IMR-90 (cell line): Measurements from ENCODE around the gene SMCO3. TPM values are rescaled to one million over a fixed set of nuclear protein-coding genes. Genes with fewer than 3 reads are reported as not detected.

Experiments
- ATAC-seq: fragments of 200-7000 bp; cut with Tn5 transposase; 2 replicates; pipeline ENCODE4 v1.9.1; 2020; ENCODE audit warnings: low read depth, mild to moderate bottlenecking, moderate library complexity
- BruUV-seq: library from RNA; stranded (reverse); fragments of 400-500 nt; replicated peaks from 2 replicates; lab custom pipeline; 2021; lab: Mats Ljungman, UMichigan
- CTCF ChIA-PET: fragments of 300-600 bp; formaldehyde crosslinking; extraction: SDS; loops from one replicate; lab custom pipeline; 2021; ENCODE audit warnings: antibody characterized with exemption; lab: Yijun Ruan, JAX
- POLR2A ChIA-PET: fragments of 300-600 bp; sonication (Branson Sonifier 250); formaldehyde crosslinking; loops from one replicate; lab custom pipeline; 2022; ENCODE audit warnings: antibody characterized with exemption; ENCODE audit not compliant: unreplicated experiment; lab: Charles Lee
- DNase-seq: peaks from one replicate; pipeline ENCODE4 v3.0.0; 2013
- H2AFZ ChIP-seq: replicated peaks from 2 replicates; pipeline ENCODE3; 2013; ENCODE audit warnings: low read length, mild to moderate bottlenecking; ENCODE audit not compliant: poor library complexity
- H2AK5ac ChIP-seq: 2 replicates; pipeline ENCODE4 v1.6.1; 2013; ENCODE audit warnings: low read depth, low read length, inconsistent platforms
- H2AK9ac ChIP-seq: replicated peaks from 2 replicates; pipeline ENCODE3; 2013; ENCODE audit warnings: mild to moderate bottlenecking, low read depth, low read length, moderate library complexity; ENCODE audit not compliant: poor library complexity
- H2BK120ac ChIP-seq: 2 replicates; pipeline ENCODE4 v1.6.1; 2013; ENCODE audit warnings: low read depth, low read length, inconsistent platforms
- H2BK15ac ChIP-seq: 3 replicates; pipeline ENCODE4 v1.6.1; 2013; ENCODE audit warnings: low read depth, low read length, inconsistent platforms
- H2BK20ac ChIP-seq: 2 replicates; pipeline ENCODE4 v1.6.1; 2013; ENCODE audit warnings: low read depth, mild to moderate bottlenecking, inconsistent platforms, low read length, moderate library complexity
- H2BK5ac ChIP-seq: 2 replicates; pipeline ENCODE4 v1.6.1; 2013; ENCODE audit warnings: mild to moderate bottlenecking, low read depth, low read length, inconsistent platforms; ENCODE audit not compliant: poor library complexity, severe bottlenecking
- H3K14ac ChIP-seq: replicated peaks from 2 replicates; pipeline ENCODE4 v1.6.1; 2013; ENCODE audit warnings: low read depth, low read length, inconsistent platforms
- H3K18ac ChIP-seq: 2 replicates; pipeline ENCODE4 v1.6.1; 2013; ENCODE audit warnings: low read depth, low read length, control low read depth
- H3K23ac ChIP-seq: 2 replicates; pipeline ENCODE4 v1.6.1; 2013; ENCODE audit warnings: low read depth, low read length, inconsistent platforms
- H3K27ac ChIP-seq: 2 replicates; pipeline ENCODE4 v1.5.1; 2013; ENCODE audit warnings: mild to moderate bottlenecking, control low read depth, low read length; ENCODE audit not compliant: insufficient read depth
- H3K27me3 ChIP-seq: 2 replicates; pipeline ENCODE4 v1.6.1; 2013; ENCODE audit warnings: low read length; ENCODE audit not compliant: control insufficient read depth, insufficient read depth
- H3K36me3 ChIP-seq: 2 replicates; pipeline ENCODE4 v1.6.1; 2013; ENCODE audit warnings: low read length, mixed read lengths; ENCODE audit not compliant: control insufficient read depth, insufficient read depth
- H3K4ac ChIP-seq: 2 replicates; pipeline ENCODE4 v1.6.1; 2013; ENCODE audit warnings: low read depth, low read length, inconsistent platforms
- H3K4me1 ChIP-seq: 2 replicates; pipeline ENCODE4 v1.6.1; 2013; ENCODE audit warnings: low read length, mixed read lengths; ENCODE audit not compliant: control insufficient read depth, insufficient read depth
- H3K4me2 ChIP-seq: 2 replicates; pipeline ENCODE4 v1.6.1; 2013; ENCODE audit warnings: low read depth, mild to moderate bottlenecking, control low read depth, low read length, moderate library complexity
- H3K4me3 ChIP-seq: 2 replicates; pipeline ENCODE4 v1.5.1; 2013; ENCODE audit warnings: low read depth, mild to moderate bottlenecking, control low read depth, low read length, moderate library complexity; ENCODE audit not compliant: insufficient read depth
- H3K56ac ChIP-seq: 2 replicates; pipeline ENCODE4 v1.6.1; 2013; ENCODE audit warnings: low read length, inconsistent platforms; ENCODE audit not compliant: insufficient read depth; ENCODE audit errors: extremely low read depth
- H3K79me1 ChIP-seq, 2 experiments: 2 replicates each; pipeline ENCODE4 v1.6.1; 2013; ENCODE audit warnings: low read length in 2 of 2, inconsistent platforms in 1 of 2, low read depth in 1 of 2
- H3K9ac ChIP-seq: 2 replicates; pipeline ENCODE4 v1.6.1; 2013; ENCODE audit warnings: low read depth, low read length, control low read depth
- H3K9me1 ChIP-seq: 2 replicates; pipeline ENCODE4 v1.6.1; 2013; ENCODE audit warnings: low read length, inconsistent platforms; ENCODE audit not compliant: insufficient read depth
- H3K9me3 ChIP-seq: 2 replicates; pipeline ENCODE4 v1.6.1; 2013; ENCODE audit warnings: low read length; ENCODE audit not compliant: control insufficient read depth, insufficient read depth
- H4K20me1 ChIP-seq: 2 replicates; pipeline ENCODE4 v1.6.1; 2013; ENCODE audit warnings: low read length, inconsistent platforms; ENCODE audit not compliant: insufficient read depth
- H4K5ac ChIP-seq: 2 replicates; pipeline ENCODE4 v1.6.1; 2013; ENCODE audit warnings: mild to moderate bottlenecking, low read depth, low read length, control low read depth
- H4K8ac ChIP-seq, 2 experiments: 2 replicates each; pipeline ENCODE4 v1.6.1; 2013; ENCODE audit warnings: low read depth in 2 of 2, low read length in 2 of 2, control low read depth in 1 of 2, inconsistent platforms in 1 of 2
- H4K91ac ChIP-seq: 2 replicates; pipeline ENCODE4 v1.6.1; 2013; ENCODE audit warnings: low read depth, low read length, inconsistent platforms; ENCODE audit not compliant: insufficient read depth
- BHLHE40 ChIP-seq: fragments of 150-350 bp; IDR thresholded peaks from 2 replicates; pipeline ENCODE4 v1.6.1; 2016; ENCODE audit warnings: mild to moderate bottlenecking, low read depth, low read length
- CEBPB ChIP-seq: IDR thresholded peaks from 2 replicates; pipeline ENCODE4 v1.6.1; 2012; ENCODE audit warnings: low read depth, low read length, improper control_type of control experiment
- CHD1 ChIP-seq: IDR thresholded peaks from 2 replicates; pipeline ENCODE4 v1.6.1; 2012; ENCODE audit warnings: low read depth, low read length, improper control_type of control experiment
- CTCF ChIP-seq: conservative IDR thresholded peaks from 2 replicates; pipeline ENCODE4 v1.5.1; 2012; ENCODE audit warnings: mild to moderate bottlenecking, low read depth, low read length, improper control_type of control experiment
- ELK1 ChIP-seq: fragments of 150-350 bp; IDR thresholded peaks from 2 replicates; pipeline ENCODE4 v1.6.1; 2016; ENCODE audit warnings: low read depth, mild to moderate bottlenecking, low read length, moderate library complexity, borderline replicate concordance
- FOS ChIP-seq: fragments of 150-350 bp; IDR thresholded peaks from 2 replicates; pipeline ENCODE4 v1.6.1; 2016; ENCODE audit warnings: low read depth, low read length
- MAFK ChIP-seq: IDR thresholded peaks from 2 replicates; pipeline ENCODE4 v1.6.1; 2012; ENCODE audit warnings: low read depth, low read length, improper control_type of control experiment
- MAZ ChIP-seq: IDR thresholded peaks from 2 replicates; pipeline ENCODE4 v1.6.1; 2012; ENCODE audit warnings: low read depth, mild to moderate bottlenecking, low read length, improper control_type of control experiment, moderate library complexity, borderline replicate concordance
- MXI1 ChIP-seq: IDR thresholded peaks from 2 replicates; pipeline ENCODE4 v1.6.1; 2012; ENCODE audit warnings: low read depth, mild to moderate bottlenecking, low read length, moderate library complexity, borderline replicate concordance
- NFE2L2 ChIP-seq: fragments of 150-350 bp; IDR thresholded peaks from 2 replicates; pipeline ENCODE4 v1.6.1; 2016; ENCODE audit warnings: low read depth, mild to moderate bottlenecking, low read length
- POLR2A ChIP-seq: IDR thresholded peaks from 2 replicates; pipeline ENCODE4 v1.6.1; 2012; ENCODE audit warnings: mild to moderate bottlenecking, low read depth, low read length
- RAD21 ChIP-seq: IDR thresholded peaks from 2 replicates; pipeline ENCODE4 v1.6.1; 2012; ENCODE audit warnings: low read length, improper control_type of control experiment
- RCOR1 ChIP-seq: IDR thresholded peaks from 2 replicates; pipeline ENCODE4 v1.6.1; 2012; ENCODE audit warnings: mild to moderate bottlenecking, low read length, improper control_type of control experiment; ENCODE audit not compliant: insufficient replicate concordance
- RFX5 ChIP-seq: IDR thresholded peaks from 2 replicates; pipeline ENCODE4 v1.8.0; 2012; ENCODE audit warnings: low read depth, mild to moderate bottlenecking, low read length, moderate library complexity
- SMC3 ChIP-seq: fragments of 150-350 bp; IDR thresholded peaks from 2 replicates; pipeline ENCODE4 v1.6.1; 2016; ENCODE audit warnings: low read depth, mild to moderate bottlenecking, antibody characterized with exemption, low read length, moderate library complexity
- USF2 ChIP-seq: fragments of 150-350 bp; IDR thresholded peaks from 2 replicates; pipeline ENCODE4 v1.6.1; 2017; ENCODE audit warnings: mild to moderate bottlenecking, antibody characterized with exemption, low read length, low read depth
- WGBS, 2 experiments: methylation state at CpG; one replicate each; pipeline versions ENCODE4 v1.1.5 to v1.1.7; 2013; ENCODE audit warnings: missing lambda C conversion rate in 2 of 2; ENCODE audit not compliant: insufficient read length in 1 of 2; ENCODE audit errors: extremely low coverage in 2 of 2; 5-methylcytosine and 5-hydroxymethylcytosine counted together
- dilution Hi-C: fragments of 300-500 bp; cut with HindIII; formaldehyde crosslinking; loops from one replicate; pipeline ENCODE4 v1.14.3; 2018; ENCODE audit warnings: low sequenced_read_pairs; ENCODE audit not compliant: unreplicated experiment
- in situ Hi-C: fragments of 300-500 bp; cut with MboI; formaldehyde crosslinking; loops from 3 replicates; pipeline ENCODE4 v1.14.3; 2019; ENCODE audit warnings: low sequenced_read_pairs, inconsistent platforms, mixed read lengths
- intact Hi-C: fragments of 100-400 bp; cut with micrococcal nuclease; formaldehyde crosslinking; loops from 2 replicates; pipeline ENCODE4 v1.10.0; 2022
- polyA plus RNA-seq, 3 experiments: library from polyadenylated mRNA; depleted of rRNA; stranded (reverse); fragments of >200 nt; gene quantifications; 2 replicates each; pipeline ENCODE4 v1.2.3, GENCODE V29; 2012; ENCODE audit warnings: low replicate concordance in 1 of 3
- total RNA-seq: library from RNA; depleted of rRNA; stranded (reverse); fragments of >200 nt; gene quantifications from 2 replicates; pipeline ENCODE4 v1.2.3, GENCODE V29; 2012

The SMCO3 gene
- total and polyA plus RNA-seq, 2 of the 4 experiments (the other 2 are of a cell fraction), result under 0.01 to 0.07 TPM

- POLR2A ChIA-PET, result interaction anchor here (0.6 to 1.0 kb wide), 2 partner anchors 43 to 148 kb away, joined by 4 read pairs; partner anchors contain the start of genes C12orf60 and WBP11
- CTCF ChIA-PET, result interaction anchor here (0.6 to 1.5 kb wide), 7 partner anchors 9 to 736 kb away, joined by 3 to 13 read pairs (median 3); partner anchors contain the start of gene SMCO3
- peaks cover 3% of the 10 kb centered on the region; the same call in 1 of the 2 replicates for H3K4me1 ChIP-seq
- no peak overlapping the region for H3K27ac ChIP-seq
- no peak overlapping the region for H3K56ac ChIP-seq
- DNase-seq (no peak), ATAC-seq (no peak)
- H2BK20ac ChIP-seq, result 0 out of 2 replicates have a peak overlapping the region, but pooled peaks have one; percentile 27
- H3K9me3 ChIP-seq, result no peaks in the 10 kb centered on the region
- no peaks in the 10 kb centered on the region for H3K9me1 ChIP-seq
- no peak overlapping the region for H2AK9ac ChIP-seq
- H4K20me1 ChIP-seq, result no peaks in the 10 kb centered on the region
- no peak overlapping the region for H3K4me2 ChIP-seq
- H3K4me3 ChIP-seq, result no peak overlapping the region
- H2AFZ ChIP-seq, result no peak overlapping the region
- no peak overlapping the region for H2BK120ac ChIP-seq
- no TSS peak for BruUV-seq
- H2AK5ac ChIP-seq, result no peak overlapping the region
- no peak overlapping the region for H3K23ac ChIP-seq
- H3K27me3 ChIP-seq, result no peaks in the 10 kb centered on the region
- no peak overlapping the region for H3K9ac ChIP-seq
- WGBS, 2 experiments, result no CpG with 5 or more reads among the region's 3 CpGs
- H3K18ac ChIP-seq, result peak overlapping the region; percentile 84; the same call in 1 of the 2 replicates
- no peak overlapping the region for H3K4ac ChIP-seq
- H2BK5ac ChIP-seq, result no peak overlapping the region
- H4K5ac ChIP-seq, result peak overlapping the region; percentile 44; the same call in 1 of the 2 replicates
- H4K8ac ChIP-seq, result no peak overlapping the region
- H3K14ac ChIP-seq, result no peak overlapping the region
- no peaks in the 10 kb centered on the region for H3K79me1 ChIP-seq
- in situ Hi-C loops (no loop called here), intact Hi-C loops (loop anchor here (5.0 to 10.0 kb wide), 3 partner anchors 211 to 421 kb away; no protein-coding TSS in a partner anchor), dilution Hi-C loops (no loop called here)
- H4K91ac ChIP-seq, result no peak overlapping the region
- TF ChIP-seq CHD1 (no peak), USF2 (no peak), RCOR1 (no peak), ELK1 (no peak), BHLHE40 (no peak), RFX5 (no peak), MAZ (no peak), RAD21 (no peak), FOS (no peak), CTCF (no peak), MXI1 (no peak), MAFK (no peak), CEBPB (no peak), POLR2A (no peak), SMC3 (no peak), NFE2L2 (no peak)
- no peaks in the 10 kb centered on the region for H3K36me3 ChIP-seq
- no peak overlapping the region for H2BK15ac ChIP-seq
These were observed 32.1 kb upstream of the SMCO3 start for GRCh38 chr12:14846042-14846587.
